ENCODE results near the gene BHLHE40.
A peak's percentile ranks its signal among the peaks of the same experiment; 100 is the strongest.

Gene BHLHE40

DNA sequence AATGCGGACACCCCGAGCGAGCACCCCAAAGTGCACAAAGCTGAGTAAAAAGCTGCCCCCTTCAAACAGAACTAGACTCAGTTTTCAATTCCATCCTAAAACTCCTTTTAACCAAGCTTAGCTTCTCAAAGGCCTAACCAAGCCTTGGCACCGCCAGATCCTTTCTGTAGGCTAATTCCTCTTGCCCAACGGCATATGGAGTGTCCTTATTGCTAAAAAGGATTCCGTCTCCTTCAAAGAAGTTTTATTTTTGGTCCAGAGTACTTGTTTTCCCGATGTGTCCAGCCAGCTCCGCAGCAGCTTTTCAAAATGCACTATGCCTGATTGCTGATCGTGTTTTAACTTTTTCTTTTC, 5.3 kb downstream of the BHLHE40 start:
- TF ChIP-seq SIN3A (IDR thresholded peaks at IDR 0.05; ENCODE audit: borderline replicate concordance, insufficient read depth, low read length) (no peak), TAF1 (IDR thresholded peaks at IDR 0.05; ENCODE audit: borderline replicate concordance, insufficient read depth, low read length) (no peak), FOXP2 (optimal IDR thresholded peaks at IDR 0.05; ENCODE audit: borderline replicate concordance, extremely low read depth, extremely low read length, insufficient read depth) (no peak)

DNA sequence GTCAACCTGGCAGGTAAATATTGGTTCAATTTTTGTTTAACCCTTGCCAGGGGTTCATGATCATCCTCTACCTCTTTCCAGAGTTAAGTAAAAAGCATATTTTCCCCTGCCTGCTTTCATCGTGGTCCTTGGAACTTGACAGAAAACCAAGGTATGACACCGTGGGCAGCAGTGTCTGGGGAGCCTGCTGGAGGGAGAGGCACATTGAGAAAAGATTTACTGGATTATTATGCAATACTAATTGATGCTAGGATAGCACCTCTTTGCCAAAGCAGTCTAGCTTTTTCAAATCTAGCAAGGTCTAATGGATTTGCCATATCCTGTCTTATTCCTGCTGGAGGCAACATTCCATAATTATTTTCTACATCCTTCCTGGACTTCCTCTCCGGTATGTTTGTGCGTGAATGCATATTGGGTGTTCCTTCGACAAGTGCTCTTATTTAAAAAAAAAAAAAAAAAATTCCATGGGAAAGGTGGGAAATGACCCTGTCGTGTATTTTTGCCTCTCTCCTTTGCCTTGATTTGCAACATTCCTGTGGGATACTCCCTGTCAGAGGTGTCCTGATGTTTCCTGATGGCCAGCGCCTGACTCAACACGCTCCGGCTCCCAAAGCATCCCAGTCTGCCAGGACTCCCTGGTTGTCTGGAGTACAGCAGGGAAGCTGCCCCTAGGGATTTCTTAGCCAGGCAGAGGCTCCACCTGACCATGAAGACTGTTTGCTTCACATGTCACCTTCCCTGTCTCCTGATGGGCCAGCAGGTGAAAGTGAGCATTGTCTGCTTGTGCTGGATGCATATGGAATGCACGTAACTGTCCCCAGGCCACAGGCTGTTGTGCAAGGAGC, 6.3 kb downstream of the BHLHE40 start:
- TF ChIP-seq REST (IDR thresholded peaks at IDR 0.05; ENCODE audit: insufficient read depth in 1 of 2, low read depth in 2 of 2, low read length in 2 of 2): 0 out of 4 replicates have a peak, but pooled peaks of 1 of the 2 experiments have one; percentile 30
- TF ChIP-seq SIN3A (IDR thresholded peaks at IDR 0.05; ENCODE audit: borderline replicate concordance, insufficient read depth, low read length): no peak

GRCh38 chr3:4986175-4986781, 7.0 kb downstream of the BHLHE40 start:
- TF ChIP-seq POLR2AphosphoS5 (IDR thresholded peaks at IDR 0.05; ENCODE audit: low read depth, low read length): no peak
- TF ChIP-seq FOXP2 (optimal IDR thresholded peaks at IDR 0.05; ENCODE audit: borderline replicate concordance, extremely low read depth, extremely low read length, insufficient read depth): no peak
- no peak for TF ChIP-seq SIN3A (IDR thresholded peaks at IDR 0.05; ENCODE audit: borderline replicate concordance, insufficient read depth, low read length)
- no peak for TF ChIP-seq REST (IDR thresholded peaks at IDR 0.05; ENCODE audit: insufficient read depth in 1 of 2, low read depth in 2 of 2, low read length in 2 of 2)
- TF ChIP-seq TAF1 (IDR thresholded peaks at IDR 0.05; ENCODE audit: borderline replicate concordance, insufficient read depth, low read length): no peak

DNA sequence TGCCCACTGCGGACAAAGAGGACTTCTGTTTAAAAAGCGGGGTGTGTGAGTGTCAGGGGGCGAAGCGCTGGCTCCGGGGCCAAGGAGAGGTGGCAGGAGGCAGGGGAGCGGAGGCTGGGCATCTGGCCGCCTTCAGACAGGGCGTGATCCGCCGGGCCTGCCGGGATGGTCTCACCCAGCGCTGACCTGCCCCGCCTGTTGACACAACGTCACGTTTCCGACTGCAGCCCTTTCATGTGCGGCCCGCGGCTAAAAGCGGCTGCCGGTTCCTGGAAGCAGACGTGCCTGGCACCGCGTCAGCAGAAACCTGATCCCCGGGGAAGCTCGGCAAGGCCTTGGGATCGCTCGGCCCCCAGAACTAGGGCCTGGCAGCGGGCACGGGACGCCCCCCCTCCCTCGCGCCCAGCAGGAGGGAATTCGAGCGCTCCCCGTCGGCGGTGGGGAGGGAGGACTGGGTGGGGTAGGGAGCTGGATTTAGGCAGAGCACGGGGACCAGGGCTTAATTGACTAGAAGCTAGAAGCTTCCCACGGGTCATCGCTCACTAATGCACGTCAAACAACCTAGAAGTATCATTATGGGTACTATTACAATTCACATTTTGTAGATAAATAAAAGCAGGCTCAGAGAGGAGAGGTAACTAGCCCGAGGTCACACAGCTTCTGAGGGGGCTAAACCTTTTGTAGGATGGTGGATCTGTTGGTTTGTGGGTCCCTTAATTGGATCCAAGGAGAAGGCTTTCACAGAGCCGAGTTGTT, 7.7 kb downstream of the BHLHE40 start:
- TF ChIP-seq POLR2AphosphoS5 (IDR thresholded peaks at IDR 0.05; ENCODE audit: low read depth, low read length) (peak; percentile 23; the same call in 1 of the 2 replicates), FOXP2 (optimal IDR thresholded peaks at IDR 0.05; ENCODE audit: borderline replicate concordance, extremely low read depth, extremely low read length, insufficient read depth) (no peak), SIN3A (IDR thresholded peaks at IDR 0.05; ENCODE audit: borderline replicate concordance, insufficient read depth, low read length) (no peak), REST (IDR thresholded peaks at IDR 0.05; ENCODE audit: insufficient read depth in 1 of 2, low read depth in 2 of 2, low read length in 2 of 2) (peak in 1 of 2 experiments; percentile 50; a peak in 1 of 4 replicates), TAF1 (IDR thresholded peaks at IDR 0.05; ENCODE audit: borderline replicate concordance, insufficient read depth, low read length) (no peak)

GRCh38 chr3:4987538-4988296, 8.5 kb downstream of the BHLHE40 start:
- TF ChIP-seq TAF1 (IDR thresholded peaks at IDR 0.05; ENCODE audit: borderline replicate concordance, insufficient read depth, low read length) (no peak), POLR2AphosphoS5 (IDR thresholded peaks at IDR 0.05; ENCODE audit: low read depth, low read length) (no peak), REST (IDR thresholded peaks at IDR 0.05; ENCODE audit: insufficient read depth in 1 of 2, low read depth in 2 of 2, low read length in 2 of 2) (no peak), FOXP2 (optimal IDR thresholded peaks at IDR 0.05; ENCODE audit: borderline replicate concordance, extremely low read depth, extremely low read length, insufficient read depth) (no peak), SIN3A (IDR thresholded peaks at IDR 0.05; ENCODE audit: borderline replicate concordance, insufficient read depth, low read length) (no peak)
